ENCODE results near the gene POTEB. TPM values are rescaled to one million over a fixed set of nuclear protein-coding genes. Genes with fewer than 3 reads are reported as not detected.
"Not testable (repeated sequence)": the region's sequence is repeated elsewhere in the genome, so short reads cannot be mapped to it uniquely, and the experiment has no call there.

The POTEB gene
- total and polyA plus RNA-seq, 2 of the 4 experiments (the other 2 are of a cell fraction), result not detected

- H2BK15ac ChIP-seq (ENCODE audit: low read depth, low read length); H2AFZ ChIP-seq (replicated peaks; ENCODE audit: low read length, poor library complexity); DNase-seq; H2BK20ac ChIP-seq (ENCODE audit: low read depth, low read length); H3K9ac ChIP-seq (ENCODE audit: low read depth, low read length); H3K14ac ChIP-seq (replicated peaks; ENCODE audit: low read depth, low read length); BruUV-seq (replicated peaks); H3K18ac ChIP-seq (ENCODE audit: low read depth, low read length); H4K5ac ChIP-seq (ENCODE audit: low read depth, low read length); H2AK9ac ChIP-seq (replicated peaks; ENCODE audit: low read depth, low read length, poor library complexity); H4K8ac ChIP-seq (ENCODE audit: low read depth in 2 of 2, low read length in 2 of 2); in situ Hi-C loops (cut with MboI; ENCODE audit: low sequenced_read_pairs); H3K27ac ChIP-seq (ENCODE audit: insufficient read depth, low read length); H3K56ac ChIP-seq (ENCODE audit: extremely low read depth, insufficient read depth, low read length); H3K9me3 ChIP-seq (ENCODE audit: control insufficient read depth, insufficient read depth, low read length); H3K4me1 ChIP-seq (ENCODE audit: control insufficient read depth, insufficient read depth, low read length); H2AK5ac ChIP-seq (ENCODE audit: low read depth, low read length); H2BK120ac ChIP-seq (ENCODE audit: low read depth, low read length); H3K9me1 ChIP-seq (ENCODE audit: insufficient read depth, low read length); CTCF ChIA-PET; H4K91ac ChIP-seq (ENCODE audit: insufficient read depth, low read depth, low read length); H2BK5ac ChIP-seq (ENCODE audit: low read depth, low read length, poor library complexity, severe bottlenecking); H3K27me3 ChIP-seq (ENCODE audit: control insufficient read depth, insufficient read depth, low read length); H3K4me2 ChIP-seq (ENCODE audit: low read depth, low read length); H3K79me1 ChIP-seq (ENCODE audit: low read depth in 1 of 2, low read length in 2 of 2); ATAC-seq (ENCODE audit: low read depth); H4K20me1 ChIP-seq (ENCODE audit: insufficient read depth, low read length); POLR2A ChIA-PET (ENCODE audit: unreplicated experiment); H3K4me3 ChIP-seq (ENCODE audit: insufficient read depth, low read depth, low read length); intact Hi-C loops (cut with micrococcal nuclease); H3K36me3 ChIP-seq (ENCODE audit: control insufficient read depth, insufficient read depth, low read length); H3K23ac ChIP-seq (ENCODE audit: low read depth, low read length); dilution Hi-C loops (cut with HindIII; ENCODE audit: low sequenced_read_pairs, unreplicated experiment); H3K4ac ChIP-seq (ENCODE audit: low read depth, low read length): not testable (repeated sequence)
- WGBS, 2 experiments (ENCODE audit: extremely low coverage in 2 of 2, insufficient read length in 1 of 2), result no CpG with 5 or more reads among the region's 47 CpGs
Measured at GRCh38 chr15:21889542-21889941, 12.0 kb upstream of the POTEB start.

- in situ Hi-C loops (cut with MboI; ENCODE audit: low sequenced_read_pairs); H4K91ac ChIP-seq (ENCODE audit: insufficient read depth, low read depth, low read length); dilution Hi-C loops (cut with HindIII; ENCODE audit: low sequenced_read_pairs, unreplicated experiment); CTCF ChIA-PET; H4K20me1 ChIP-seq (ENCODE audit: insufficient read depth, low read length); H2BK5ac ChIP-seq (ENCODE audit: low read depth, low read length, poor library complexity, severe bottlenecking); H3K14ac ChIP-seq (replicated peaks; ENCODE audit: low read depth, low read length); H3K4ac ChIP-seq (ENCODE audit: low read depth, low read length); H3K9me3 ChIP-seq (ENCODE audit: control insufficient read depth, insufficient read depth, low read length); H2BK15ac ChIP-seq (ENCODE audit: low read depth, low read length); H3K56ac ChIP-seq (ENCODE audit: extremely low read depth, insufficient read depth, low read length); H3K18ac ChIP-seq (ENCODE audit: low read depth, low read length); intact Hi-C loops (cut with micrococcal nuclease); H3K9me1 ChIP-seq (ENCODE audit: insufficient read depth, low read length); DNase-seq; H3K23ac ChIP-seq (ENCODE audit: low read depth, low read length); POLR2A ChIA-PET (ENCODE audit: unreplicated experiment); BruUV-seq (replicated peaks); H4K8ac ChIP-seq (ENCODE audit: low read depth in 2 of 2, low read length in 2 of 2); H3K36me3 ChIP-seq (ENCODE audit: control insufficient read depth, insufficient read depth, low read length); H3K4me2 ChIP-seq (ENCODE audit: low read depth, low read length); H3K9ac ChIP-seq (ENCODE audit: low read depth, low read length); H4K5ac ChIP-seq (ENCODE audit: low read depth, low read length); H2AK5ac ChIP-seq (ENCODE audit: low read depth, low read length); H3K79me1 ChIP-seq (ENCODE audit: low read depth in 1 of 2, low read length in 2 of 2); H3K27me3 ChIP-seq (ENCODE audit: control insufficient read depth, insufficient read depth, low read length); H3K4me3 ChIP-seq (ENCODE audit: insufficient read depth, low read depth, low read length); H2AK9ac ChIP-seq (replicated peaks; ENCODE audit: low read depth, low read length, poor library complexity); H3K4me1 ChIP-seq (ENCODE audit: control insufficient read depth, insufficient read depth, low read length); H2BK120ac ChIP-seq (ENCODE audit: low read depth, low read length); H3K27ac ChIP-seq (ENCODE audit: insufficient read depth, low read length); H2BK20ac ChIP-seq (ENCODE audit: low read depth, low read length); H2AFZ ChIP-seq (replicated peaks; ENCODE audit: low read length, poor library complexity); ATAC-seq (ENCODE audit: low read depth): not testable (repeated sequence)
- no CpG with 5 or more reads among the region's 1 CpG for WGBS, 2 experiments (ENCODE audit: extremely low coverage in 2 of 2, insufficient read length in 1 of 2)
Measured at GRCh38 chr15:21838831-21839230, 38.7 kb downstream of the POTEB start.
